CD8-positive, alpha-beta memory T cell (primary cell): ENCODE measurements around the gene AASDHPPT. TPM values are rescaled to one million over a fixed set of nuclear protein-coding genes. Genes with fewer than 3 reads are reported as not detected.

Experiments
- CTCF ChIA-PET: fragments of 350-600 bp; sonication (Branson Sonifier 250); formaldehyde crosslinking; loops from one replicate; lab custom pipeline; 2021; ENCODE audit warnings: antibody characterized with exemption; lab: Charles Lee
- POLR2A ChIA-PET: fragments of 350-600 bp; sonication (Branson Sonifier 250); formaldehyde crosslinking; loops from one replicate; lab custom pipeline; 2021; ENCODE audit warnings: antibody characterized with exemption; lab: Charles Lee
- DNase-seq, 5 donors: peaks; one replicate each; pipeline versions ENCODE4 v3.0.0 to v3.0.0-alpha.2; 2020 to 2022; ENCODE audit warnings: mixed read lengths in 1 of 5
- H3K27ac ChIP-seq: one replicate; pipeline ENCODE4 v1.7.0; 2013; ENCODE audit warnings: low read depth, mild to moderate bottlenecking, low read length, moderate library complexity
- H3K27me3 ChIP-seq: 2 replicates; pipeline ENCODE4 v1.7.0; 2013; ENCODE audit warnings: low read length, mild to moderate bottlenecking; ENCODE audit not compliant: insufficient read depth, poor library complexity, severe bottlenecking
- H3K36me3 ChIP-seq: 2 replicates; pipeline ENCODE4 v1.7.0; 2013; ENCODE audit warnings: mild to moderate bottlenecking, low read length, moderate library complexity; ENCODE audit not compliant: insufficient read depth
- H3K4me1 ChIP-seq: 2 replicates; pipeline ENCODE4 v1.7.0; 2013; ENCODE audit warnings: mild to moderate bottlenecking, low read length, moderate library complexity; ENCODE audit not compliant: insufficient read depth
- H3K4me3 ChIP-seq: 2 replicates; pipeline ENCODE4 v1.7.0; 2013; ENCODE audit warnings: mild to moderate bottlenecking, low read length
- H3K9me3 ChIP-seq: 2 replicates; pipeline ENCODE4 v1.7.0; 2013; ENCODE audit warnings: mild to moderate bottlenecking, low read length
- H3K27ac Mint-ChIP-seq, 8 donors: one replicate each; pipeline ENCODE4 v1.8.0; 2020 to 2021; ENCODE audit warnings: mixed read lengths in 8 of 8, mild to moderate bottlenecking in 6 of 8, inconsistent platforms in 3 of 8, moderate library complexity in 3 of 8
- H3K27me3 Mint-ChIP-seq, 2 donors: one replicate each; pipeline ENCODE4 v1.8.0; 2020 to 2021; ENCODE audit warnings: mixed read lengths in 2 of 2, mild to moderate bottlenecking in 1 of 2, moderate library complexity in 1 of 2
- H3K36me3 Mint-ChIP-seq, 3 donors: one replicate each; pipeline ENCODE4 v1.8.0; 2020 to 2021; ENCODE audit warnings: mixed read lengths in 3 of 3, inconsistent platforms in 1 of 3, mild to moderate bottlenecking in 1 of 3
- H3K4me1 Mint-ChIP-seq, 3 donors: one replicate each; pipeline ENCODE4 v1.8.0; 2020 to 2021; ENCODE audit warnings: mixed read lengths in 3 of 3, inconsistent platforms in 1 of 3, mild to moderate bottlenecking in 1 of 3
- H3K4me3 Mint-ChIP-seq, 7 donors: one replicate each; pipeline ENCODE4 v1.8.0; 2020 to 2021; ENCODE audit warnings: mixed read lengths in 7 of 7, mild to moderate bottlenecking in 6 of 7, moderate library complexity in 4 of 7, inconsistent platforms in 2 of 7
- H3K9me3 Mint-ChIP-seq, 5 donors: one replicate each; pipeline ENCODE4 v1.8.0; 2020 to 2022; ENCODE audit warnings: mixed read lengths in 5 of 5, mild to moderate bottlenecking in 3 of 5, moderate library complexity in 2 of 5, inconsistent platforms in 1 of 5
- polyA plus RNA-seq: library from polyadenylated mRNA; unstranded; fragments of 300-500 nt; fragmentation: Illumina TruSeq; gene quantifications from one replicate; pipeline ENCODE4 v1.2.3, GENCODE V29; 2021
- total RNA-seq, 2 experiments: library from RNA; stranded (reverse); gene quantifications; one replicate each; pipeline ENCODE4 v1.2.3, GENCODE V29; 2021

Gene AASDHPPT
- total RNA-seq, result 10 to 100 TPM; 51.8 to 56.2 TPM
- polyA plus RNA-seq, result 46.3 TPM

DNA sequence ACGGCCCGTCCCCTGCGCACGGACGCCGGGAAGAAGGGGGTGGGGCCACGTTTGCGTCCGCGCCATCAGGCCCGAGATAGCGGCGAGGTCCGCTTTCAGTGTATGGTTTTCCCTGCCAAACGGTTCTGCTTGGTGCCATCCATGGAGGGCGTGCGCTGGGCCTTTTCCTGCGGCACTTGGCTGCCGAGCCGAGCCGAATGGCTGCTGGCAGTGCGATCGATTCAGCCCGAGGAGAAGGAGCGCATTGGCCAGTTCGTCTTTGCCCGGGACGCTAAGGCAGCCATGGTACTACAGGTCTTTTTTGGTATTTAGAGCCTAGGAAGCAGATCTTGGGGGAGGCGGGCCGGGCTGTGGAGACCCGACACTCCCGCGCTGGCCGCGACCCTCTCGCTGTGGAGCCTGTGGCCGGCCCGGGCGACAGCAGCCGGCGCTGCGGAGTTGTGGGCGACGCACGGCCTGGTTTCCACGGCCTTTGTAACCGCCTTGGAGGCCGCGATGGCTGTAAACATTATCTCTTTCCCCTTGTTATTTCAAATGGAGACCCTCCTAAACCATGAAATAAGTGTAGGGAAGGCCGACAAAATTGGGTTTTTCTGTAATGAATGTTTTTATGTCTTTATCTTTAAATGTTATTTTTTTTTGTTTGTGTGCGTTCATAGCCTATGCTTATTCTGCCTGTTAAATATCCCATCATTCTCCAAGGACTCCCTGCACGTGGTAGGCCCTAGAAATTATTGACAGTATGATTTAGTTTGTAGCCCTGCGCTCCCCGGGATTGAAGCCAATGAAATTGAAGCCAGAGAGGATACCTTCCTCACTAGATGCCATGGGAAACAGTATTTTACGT is at the start of gene AASDHPPT:
Gene AASDHPPT, plus strand, starts transcription at position 54 of the 847 bp plus-strand sequence. Its CDS starts 49 bp downstream, at position 103.
- ChIA-PET CTCF (interaction anchor here (1.0 to 1.6 kb wide), 4 partner anchors 10 to 55 kb away, joined by 3 to 6 read pairs (median 4); partner anchors contain the start of gene MSANTD4), POLR2A (interaction anchor here (1.3 kb wide), 1 partner anchor 55 kb away, joined by 4 read pairs; no protein-coding TSS in a partner anchor)
- Histone ChIP-seq H3K4me1 (peaks cover 49% of the 10 kb centered on the region), H3K27me3 (no peaks in the 10 kb centered on the region), H3K9me3 (no peaks in the 10 kb centered on the region), H3K36me3 (peaks cover 13% of the 10 kb centered on the region), H3K4me3 (peak within 1 kb of the TSS; percentile 89), H3K27ac (peak within 1 kb of the TSS; percentile 94)
- Mint-ChIP-seq H3K27me3 (no peaks in the 10 kb centered on the region), H3K36me3 (peaks cover 0 to 53% (median 9%) of the 10 kb centered on the region in 3 donors), H3K4me1 (peaks cover 70 to 83% (median 81%) of the 10 kb centered on the region in 3 donors), H3K9me3 (no peaks in the 10 kb centered on the region), H3K27ac (peak within 1 kb of the TSS; percentile 92 to 99 (median 99)), H3K4me3 (peak within 1 kb of the TSS; percentile 94 to 100 (median 99))
- no peak for DNase-seq

DNA sequence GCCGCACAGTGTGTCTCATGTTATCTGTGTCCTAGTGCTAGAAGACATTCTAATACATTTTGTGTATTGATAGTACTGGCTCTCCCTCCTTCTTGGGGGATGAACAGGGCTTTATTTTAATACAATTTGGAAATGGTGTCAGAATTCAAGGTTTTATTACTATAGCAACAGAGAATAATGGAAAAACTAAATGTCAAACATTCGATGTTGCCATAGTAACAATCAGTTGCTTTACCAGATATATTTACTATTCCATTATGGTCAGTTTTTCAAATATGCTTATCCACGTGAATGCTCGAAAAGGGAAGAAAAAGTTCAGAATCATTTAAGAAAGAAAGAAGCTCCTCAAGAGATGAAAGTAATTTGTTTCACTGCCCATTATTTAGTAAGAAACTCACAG is 46.9 kb upstream of the AASDHPPT start:
- no peaks in the 10 kb centered on the region for H3K36me3 ChIP-seq
- H3K27ac ChIP-seq, result no peak overlapping the region
- H3K4me3 ChIP-seq, result no peak overlapping the region
- Mint-ChIP-seq H3K27ac (no peak overlapping the region), H3K27me3 (peaks cover 11 to 80% of the 10 kb centered on the region in 2 donors), H3K36me3 (no peaks in the 10 kb centered on the region), H3K4me3 (no peak overlapping the region), H3K4me1 (no peaks in the 10 kb centered on the region), H3K9me3 (peaks cover 0 to 4% (median 2%) of the 10 kb centered on the region in 5 donors)
- ChIA-PET POLR2A (no interaction called here), CTCF (no interaction called here)
- H3K9me3 ChIP-seq, result no peaks in the 10 kb centered on the region
- no peaks in the 10 kb centered on the region for H3K4me1 ChIP-seq
- H3K27me3 ChIP-seq, result no peaks in the 10 kb centered on the region
- no peak for DNase-seq

GRCh38 chr11:106031202-106031810 is 46.2 kb upstream of the AASDHPPT start:
- H3K4me1 Mint-ChIP-seq, result no peaks in the 10 kb centered on the region
- no peaks in the 10 kb centered on the region for H3K27me3 ChIP-seq
- no peak overlapping the region for H3K4me3 Mint-ChIP-seq
- no peak overlapping the region for H3K27ac ChIP-seq
- ChIA-PET POLR2A (no interaction called here), CTCF (no interaction called here)
- no peak for DNase-seq
- H3K36me3 Mint-ChIP-seq, result no peaks in the 10 kb centered on the region
- no peaks in the 10 kb centered on the region for H3K36me3 ChIP-seq
- no peaks in the 10 kb centered on the region for H3K9me3 ChIP-seq
- H3K4me3 ChIP-seq, result no peak overlapping the region
- no peaks in the 10 kb centered on the region for H3K4me1 ChIP-seq
- H3K9me3 Mint-ChIP-seq, result peaks cover 0 to 4% (median 2%) of the 10 kb centered on the region in 5 donors
- peaks cover 8 to 80% of the 10 kb centered on the region in 2 donors for H3K27me3 Mint-ChIP-seq
- no peak overlapping the region for H3K27ac Mint-ChIP-seq

DNA sequence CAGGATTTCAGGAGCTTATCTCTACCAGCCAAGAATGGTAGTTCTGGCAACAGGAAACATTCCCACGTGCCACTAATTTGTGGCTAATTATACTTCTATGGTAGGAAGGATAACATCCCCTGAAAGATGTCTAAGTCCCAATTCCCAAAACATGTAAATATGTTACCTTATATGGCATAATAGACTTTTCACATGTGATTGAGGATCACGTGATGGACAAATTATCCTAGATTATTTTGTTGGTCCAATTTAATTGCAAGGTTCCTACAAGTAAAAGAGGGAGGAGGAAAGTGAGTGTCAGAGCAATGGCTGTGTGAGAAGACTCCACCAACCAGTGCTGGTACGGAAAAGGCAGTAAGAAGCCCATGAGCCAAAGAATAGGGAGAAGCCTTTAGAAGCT is 45.5 kb upstream of the AASDHPPT start:
- no peak overlapping the region for H3K4me3 Mint-ChIP-seq
- H3K27ac Mint-ChIP-seq, result no peak overlapping the region
- H3K4me3 ChIP-seq, result no peak overlapping the region
- H3K36me3 ChIP-seq, result no peaks in the 10 kb centered on the region
- CTCF ChIA-PET, result no interaction called here
- no peaks in the 10 kb centered on the region for H3K4me1 Mint-ChIP-seq
- peaks cover 0 to 4% (median 2%) of the 10 kb centered on the region in 5 donors for H3K9me3 Mint-ChIP-seq
- H3K27me3 Mint-ChIP-seq, result peaks cover 8 to 80% of the 10 kb centered on the region in 2 donors
- POLR2A ChIA-PET, result no interaction called here
- DNase-seq, result no peak
- no peaks in the 10 kb centered on the region for H3K36me3 Mint-ChIP-seq
- no peaks in the 10 kb centered on the region for H3K9me3 ChIP-seq
- H3K4me1 ChIP-seq, result no peaks in the 10 kb centered on the region
- H3K27me3 ChIP-seq, result no peaks in the 10 kb centered on the region
- no peak overlapping the region for H3K27ac ChIP-seq

DNA sequence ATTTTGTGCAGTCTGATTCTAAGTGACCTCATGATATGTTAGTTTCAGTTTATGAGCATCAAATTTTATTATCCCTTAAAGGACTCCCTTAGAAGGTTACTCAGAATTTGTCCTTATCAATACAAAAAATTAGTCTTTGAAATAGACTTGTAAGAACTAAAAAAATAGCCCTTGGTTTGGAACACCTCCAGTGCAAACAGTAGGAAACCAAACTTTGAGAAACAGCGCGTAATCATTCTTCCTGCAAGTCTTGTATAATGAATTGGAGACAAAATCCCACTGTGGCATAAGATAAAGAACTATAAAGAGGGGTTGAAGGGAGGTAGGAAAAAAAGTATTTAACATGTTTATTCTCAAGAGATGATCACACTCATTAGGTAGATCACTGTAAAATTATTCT is 44.6 kb upstream of the AASDHPPT start:
- Mint-ChIP-seq H3K9me3 (peaks cover 0 to 3% (median 2%) of the 10 kb centered on the region in 5 donors), H3K4me1 (no peaks in the 10 kb centered on the region), H3K27me3 (peaks cover 9 to 79% of the 10 kb centered on the region in 2 donors), H3K36me3 (no peaks in the 10 kb centered on the region), H3K4me3 (no peak overlapping the region), H3K27ac (no peak overlapping the region)
- no peaks in the 10 kb centered on the region for H3K4me1 ChIP-seq
- DNase-seq, result no peak
- ChIA-PET POLR2A (no interaction called here), CTCF (no interaction called here)
- H3K36me3 ChIP-seq, result no peaks in the 10 kb centered on the region
- H3K9me3 ChIP-seq, result no peaks in the 10 kb centered on the region
- no peaks in the 10 kb centered on the region for H3K27me3 ChIP-seq
- H3K4me3 ChIP-seq, result no peak overlapping the region
- H3K27ac ChIP-seq, result no peak overlapping the region

GRCh38 chr11:106043540-106043939 is 33.9 kb upstream of the AASDHPPT start:
- Histone ChIP-seq H3K9me3 (no peaks in the 10 kb centered on the region), H3K27me3 (no peaks in the 10 kb centered on the region), H3K27ac (no peak overlapping the region), H3K4me3 (no peak overlapping the region), H3K4me1 (no peaks in the 10 kb centered on the region), H3K36me3 (no peaks in the 10 kb centered on the region)
- no peak for DNase-seq
- H3K27me3 Mint-ChIP-seq, result peaks cover 6 to 35% of the 10 kb centered on the region in 2 donors
- H3K36me3 Mint-ChIP-seq, result peaks cover 0 to 8% (median 0%) of the 10 kb centered on the region in 3 donors
- POLR2A ChIA-PET, result no interaction called here
- H3K4me1 Mint-ChIP-seq, result no peaks in the 10 kb centered on the region
- no peak overlapping the region for H3K4me3 Mint-ChIP-seq
- H3K9me3 Mint-ChIP-seq, result no peaks in the 10 kb centered on the region
- H3K27ac Mint-ChIP-seq, result no peak overlapping the region
- CTCF ChIA-PET, result no interaction called here

DNA sequence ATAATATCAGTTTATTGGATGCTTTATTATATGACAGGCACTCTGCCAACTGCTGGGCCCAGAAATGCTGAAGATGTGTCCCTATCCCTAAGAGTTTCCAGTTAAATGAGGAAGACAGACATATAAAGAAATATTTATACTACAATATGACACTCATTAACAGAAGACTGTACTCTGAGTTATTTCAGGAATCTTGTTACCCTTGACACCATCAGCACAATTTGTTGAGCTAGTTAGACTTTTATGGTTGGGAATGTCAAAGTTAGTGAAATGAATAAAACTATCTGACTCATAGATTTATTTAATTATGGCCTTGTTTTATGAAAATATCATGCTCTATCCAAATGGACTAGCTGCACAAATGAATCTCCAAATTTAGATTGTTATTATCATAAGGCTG is 29.8 kb upstream of the AASDHPPT start:
- POLR2A ChIA-PET, result no interaction called here
- no peaks in the 10 kb centered on the region for H3K4me1 ChIP-seq
- no peak for DNase-seq
- no peaks in the 10 kb centered on the region for H3K27me3 ChIP-seq
- no peak overlapping the region for H3K4me3 ChIP-seq
- H3K27ac ChIP-seq, result no peak overlapping the region
- H3K9me3 ChIP-seq, result no peaks in the 10 kb centered on the region
- H3K27me3 Mint-ChIP-seq, result peaks cover 6 to 14% of the 10 kb centered on the region in 2 donors
- no peaks in the 10 kb centered on the region for H3K4me1 Mint-ChIP-seq
- H3K9me3 Mint-ChIP-seq, result no peaks in the 10 kb centered on the region
- no peaks in the 10 kb centered on the region for H3K36me3 ChIP-seq
- H3K27ac Mint-ChIP-seq, result no peak overlapping the region
- H3K4me3 Mint-ChIP-seq, result no peak overlapping the region
- CTCF ChIA-PET, result no interaction called here
- H3K36me3 Mint-ChIP-seq, result no peaks in the 10 kb centered on the region
